ENCODE measurements around the gene PRKCA. TPM values are rescaled to one million over a fixed set of nuclear protein-coding genes. Genes with fewer than 3 reads are reported as not detected.

Gene PRKCA
- total and polyA plus RNA-seq, 2 donors (not counting 3 experiments of a cell fraction or from before 2014, with no cell fraction given) = 7.5 to 34.2 TPM

DNA sequence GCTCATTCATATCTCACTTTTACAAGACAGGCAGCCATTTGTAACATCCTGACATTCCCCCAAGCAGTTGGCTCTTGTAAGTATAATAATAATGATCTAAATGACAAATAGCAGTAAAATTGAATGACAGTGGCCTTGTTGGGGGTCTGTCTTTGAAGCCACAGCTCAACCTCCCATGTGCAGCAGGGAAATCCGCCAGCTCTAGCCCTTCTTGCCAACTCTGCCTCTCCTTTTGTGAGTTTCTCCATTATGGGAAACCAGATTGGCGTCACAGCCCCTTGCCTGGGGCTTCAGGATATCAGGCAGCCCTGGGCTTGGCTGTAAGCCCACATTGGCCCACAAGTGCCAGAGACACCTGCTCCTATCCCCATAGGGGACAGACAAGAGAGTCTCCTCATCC lies 462.1 kb downstream of the PRKCA start:
- no peaks in the 10 kb centered on the region for H3K4me1 ChIP-seq (ENCODE audit: control insufficient read depth, extremely low read depth, insufficient read depth, low read length)
- no peaks in the 10 kb centered on the region for H3K79me2 ChIP-seq (ENCODE audit: control insufficient read depth, insufficient read depth, low read length)
- H3K9me3 ChIP-seq (replicated peaks; ENCODE audit: control insufficient read depth, insufficient read depth, low read length) = no peaks in the 10 kb centered on the region
- no peak overlapping the region for H3K4me2 ChIP-seq (ENCODE audit: insufficient read depth, low read length)
- ChIA-PET CTCF (interaction anchor here (1.0 kb wide), 1 partner anchor 14 kb away, joined by 3 read pairs; no protein-coding TSS in a partner anchor), POLR2A (no interaction called here)
- no peak overlapping the region for H2AFZ ChIP-seq (ENCODE audit: low read depth, low read length)
- no TSS peak for BruUV-seq (replicated peaks)
- H3K4me3 ChIP-seq (replicated peaks in 1 of 3; ENCODE audit: insufficient read depth in 1 of 3, low read depth in 1 of 3, low read length in 3 of 3) = no peak overlapping the region
- no peak for FAIRE-seq
- no peaks in the 10 kb centered on the region for H4K20me1 ChIP-seq (replicated peaks; ENCODE audit: control insufficient read depth, extremely low read depth, insufficient read depth, low read length)
- no peaks in the 10 kb centered on the region for H3K36me3 ChIP-seq (ENCODE audit: control insufficient read depth in 2 of 2, extremely low read depth in 1 of 2, insufficient read depth in 2 of 2, low read length in 2 of 2)
- TF ChIP-seq JUN (IDR thresholded peaks at IDR 0.05; ENCODE audit: borderline replicate concordance, insufficient read depth, insufficient read length, low read depth) (no peak), EZH2 (IDR thresholded peaks at IDR 0.05; ENCODE audit: borderline replicate concordance, low read depth, low read length, severe bottlenecking) (no peak), MAX (IDR thresholded peaks at IDR 0.05; ENCODE audit: insufficient read depth, insufficient read length) (no peak), POLR2A (IDR thresholded peaks at IDR 0.05; ENCODE audit: low read depth, low read length) (no peak), POLR2AphosphoS5 (IDR thresholded peaks at IDR 0.05; ENCODE audit: insufficient read depth, low read depth, low read length) (no peak), GATA2 (IDR thresholded peaks at IDR 0.05; ENCODE audit: insufficient read depth, insufficient read length, low read depth, low read length) (no peak), FOS (IDR thresholded peaks at IDR 0.05; ENCODE audit: borderline replicate concordance, insufficient read depth, low read length) (no peak), MYC (IDR thresholded peaks at IDR 0.05; ENCODE audit: low read depth, low read length) (no peak)
- TF ChIP-seq, protein P1, sequence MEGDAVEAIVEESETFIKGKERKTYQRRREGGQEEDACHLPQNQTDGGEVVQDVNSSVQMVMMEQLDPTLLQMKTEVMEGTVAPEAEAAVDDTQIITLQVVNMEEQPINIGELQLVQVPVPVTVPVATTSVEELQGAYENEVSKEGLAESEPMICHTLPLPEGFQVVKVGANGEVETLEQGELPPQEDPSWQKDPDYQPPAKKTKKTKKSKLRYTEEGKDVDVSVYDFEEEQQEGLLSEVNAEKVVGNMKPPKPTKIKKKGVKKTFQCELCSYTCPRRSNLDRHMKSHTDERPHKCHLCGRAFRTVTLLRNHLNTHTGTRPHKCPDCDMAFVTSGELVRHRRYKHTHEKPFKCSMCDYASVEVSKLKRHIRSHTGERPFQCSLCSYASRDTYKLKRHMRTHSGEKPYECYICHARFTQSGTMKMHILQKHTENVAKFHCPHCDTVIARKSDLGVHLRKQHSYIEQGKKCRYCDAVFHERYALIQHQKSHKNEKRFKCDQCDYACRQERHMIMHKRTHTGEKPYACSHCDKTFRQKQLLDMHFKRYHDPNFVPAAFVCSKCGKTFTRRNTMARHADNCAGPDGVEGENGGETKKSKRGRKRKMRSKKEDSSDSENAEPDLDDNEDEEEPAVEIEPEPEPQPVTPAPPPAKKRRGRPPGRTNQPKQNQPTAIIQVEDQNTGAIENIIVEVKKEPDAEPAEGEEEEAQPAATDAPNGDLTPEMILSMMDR (IDR thresholded peaks at IDR 0.05; ENCODE audit: extremely low read depth in 1 of 2, insufficient read depth in 1 of 2, low read depth in 1 of 2, low read length in 2 of 2) = no peak
- no peak overlapping the region for H3K27ac ChIP-seq (ENCODE audit: insufficient read depth, low read depth, low read length)
- dilution Hi-C loops (cut with MboI; ENCODE audit: extremely low pct_ligation_motif_present, low sequenced_read_pairs) = no loop called here
- H3K27me3 ChIP-seq (ENCODE audit: control insufficient read depth in 2 of 2, insufficient read depth in 2 of 2, low read length in 2 of 2) = no peaks in the 10 kb centered on the region
- no peaks in the 10 kb centered on the region for H3K9me1 ChIP-seq (replicated peaks; ENCODE audit: control insufficient read depth, extremely low read depth, insufficient read depth, low read length)
- DNase-seq (ENCODE audit: low read depth, low spot score) = no peak
- intact Hi-C loops (cut with micrococcal nuclease) = no loop called here
- no peak overlapping the region for H3K9ac ChIP-seq (replicated peaks; ENCODE audit: extremely low read depth, insufficient read depth, low read length)

All from endothelial cell of umbilical vein (primary cell).